ENCODE results near the gene MAP2.

The MAP2 gene

DNA sequence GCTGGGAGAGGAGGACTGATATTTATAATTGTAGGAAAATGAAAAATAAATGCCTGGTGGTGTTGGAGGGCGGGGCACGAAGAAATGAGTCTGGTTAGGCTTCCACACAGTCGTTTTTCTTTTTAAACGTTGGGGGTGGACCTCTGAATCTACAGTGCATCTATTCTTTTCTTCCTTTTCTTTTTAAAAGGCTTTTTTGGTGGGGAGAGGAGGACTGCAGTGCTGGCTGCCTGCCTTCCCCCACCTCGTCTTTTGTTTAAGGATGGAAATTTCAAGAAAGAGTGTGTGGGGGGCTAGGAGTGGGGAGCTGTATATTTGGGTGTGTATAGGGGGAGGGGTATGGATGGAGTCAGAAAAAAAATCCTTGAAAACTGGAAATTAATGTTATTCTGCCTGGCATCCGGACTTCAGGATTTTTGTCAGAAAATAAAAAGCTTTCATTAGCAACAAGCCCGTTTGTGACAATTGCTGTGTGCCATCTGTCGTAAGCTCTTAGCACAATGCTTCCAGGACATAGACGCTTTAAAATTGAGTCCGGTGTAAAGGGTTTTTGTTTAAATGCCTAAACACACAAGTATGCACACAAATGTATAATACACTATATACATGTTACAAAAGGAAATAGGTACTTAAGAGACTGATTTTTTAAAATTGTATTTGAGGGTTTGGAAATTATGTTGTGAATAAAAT lies 1.1 kb downstream of the MAP2 start:
- DNase-seq, result no peak

GRCh38 chr2:209425471-209426071 lies 1.7 kb downstream of the MAP2 start:
- DNase-seq, result no peak

DNA sequence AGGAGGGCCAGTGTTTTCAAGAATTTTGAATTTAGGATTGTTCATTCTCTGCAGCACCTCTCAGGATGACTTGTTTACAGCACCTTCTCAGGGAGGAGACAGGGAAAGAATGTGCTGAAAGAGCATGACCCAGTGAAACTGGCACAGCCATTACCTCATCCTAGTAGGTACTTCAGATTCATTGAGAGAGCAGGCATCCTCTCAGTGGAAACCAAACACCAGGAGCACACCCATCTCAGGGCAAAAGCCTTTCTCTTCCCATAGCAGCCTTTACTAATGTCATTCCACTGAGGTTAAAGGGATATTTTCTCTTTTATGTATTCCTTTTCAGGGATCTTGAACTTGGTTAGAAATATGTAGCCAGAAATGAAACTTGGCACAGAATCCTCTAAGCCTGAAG lies 2.6 kb downstream of the MAP2 start:
- DNase-seq, result no peak

DNA sequence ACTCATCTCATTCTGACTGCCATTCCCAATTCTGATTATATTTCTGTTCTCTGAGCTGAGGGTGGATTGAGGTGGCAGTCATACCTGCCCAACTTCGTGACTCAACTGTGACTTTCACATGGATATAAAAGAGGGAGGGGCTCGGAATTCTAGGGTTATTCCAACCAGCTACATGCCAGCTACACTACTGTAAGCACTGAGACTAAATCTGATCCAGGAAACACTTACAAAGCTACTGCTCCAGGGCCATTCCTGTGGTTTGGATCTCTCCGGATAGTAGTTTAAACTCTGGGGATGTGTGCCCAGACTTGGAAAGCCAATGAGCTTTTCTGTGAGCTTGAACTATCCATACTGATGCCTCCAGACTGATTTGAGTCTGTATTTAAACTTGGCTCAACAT lies 7.9 kb downstream of the MAP2 start:
- DNase-seq, result no peak

- no peak for DNase-seq
Measured at GRCh38 chr2:209441541-209441940, 17.7 kb downstream of the MAP2 start.

- no peak for DNase-seq
Measured at GRCh38 chr2:209442939-209443338, 19.1 kb downstream of the MAP2 start.

GRCh38 chr2:209445485-209445884 lies 21.6 kb downstream of the MAP2 start:
- DNase-seq, result no peak

GRCh38 chr2:209451209-209451834 lies 27.5 kb downstream of the MAP2 start:
- DNase-seq, result no peak

GRCh38 chr2:209456489-209456888 lies 32.6 kb downstream of the MAP2 start:
- DNase-seq, result no peak

- no peak for DNase-seq
Measured at GRCh38 chr2:209458008-209458979, 34.4 kb downstream of the MAP2 start.

- no peak for DNase-seq
Measured at GRCh38 chr2:209459359-209459758, 35.5 kb downstream of the MAP2 start.

DNA sequence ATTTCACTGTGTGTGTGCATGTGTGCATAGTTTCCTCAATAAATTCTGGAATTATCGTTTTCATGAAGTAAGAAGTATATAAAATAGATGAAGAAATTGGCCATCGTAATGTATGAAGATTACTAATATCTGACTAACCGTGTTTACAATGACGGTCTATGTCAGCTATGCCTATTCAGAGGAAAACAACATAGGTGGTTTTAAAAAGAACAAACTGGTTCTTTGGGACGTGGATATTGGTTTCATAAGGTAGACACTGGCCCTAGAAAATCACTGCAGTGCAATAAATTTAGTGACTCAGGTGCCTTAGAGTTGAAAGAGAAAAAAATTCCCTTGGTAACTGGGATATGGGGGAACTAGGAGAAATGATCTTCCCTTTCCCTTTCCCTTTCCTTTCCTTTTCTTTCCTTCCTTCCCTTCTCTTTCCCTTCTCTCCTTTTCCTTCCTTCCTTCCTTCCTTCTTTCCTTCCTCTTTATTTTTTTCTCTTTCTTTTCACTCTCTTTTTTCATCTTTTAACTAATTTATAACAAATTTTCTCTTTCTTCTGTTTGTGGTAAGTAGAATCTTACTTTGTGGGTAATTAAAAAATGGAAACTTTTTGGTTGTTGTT lies 36.4 kb downstream of the MAP2 start:
- DNase-seq, result no peak

GRCh38 chr2:209463226-209463625 lies 39.4 kb downstream of the MAP2 start:
- DNase-seq, result no peak

GRCh38 chr2:209463835-209464234 lies 40.0 kb downstream of the MAP2 start:
- no peak for DNase-seq

DNA sequence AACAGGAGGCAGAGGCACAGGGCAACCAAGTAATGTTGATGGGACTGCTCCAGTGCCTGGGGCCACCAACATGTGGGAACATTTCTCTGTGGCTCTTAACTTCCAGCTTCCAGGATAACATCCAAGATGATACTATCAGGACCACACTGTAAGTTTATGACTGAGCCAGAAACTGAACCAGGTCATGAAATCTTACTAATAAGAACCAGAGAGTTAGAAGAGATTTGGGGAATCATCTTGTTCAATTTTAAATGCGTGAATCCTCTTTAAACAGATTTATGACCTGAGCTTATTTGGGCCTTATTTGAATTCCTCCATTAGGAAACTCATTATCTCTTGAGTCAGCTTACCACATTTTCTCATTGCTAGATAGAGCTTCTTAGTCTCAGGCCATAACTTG lies 45.0 kb downstream of the MAP2 start:
- DNase-seq, result no peak

DNA sequence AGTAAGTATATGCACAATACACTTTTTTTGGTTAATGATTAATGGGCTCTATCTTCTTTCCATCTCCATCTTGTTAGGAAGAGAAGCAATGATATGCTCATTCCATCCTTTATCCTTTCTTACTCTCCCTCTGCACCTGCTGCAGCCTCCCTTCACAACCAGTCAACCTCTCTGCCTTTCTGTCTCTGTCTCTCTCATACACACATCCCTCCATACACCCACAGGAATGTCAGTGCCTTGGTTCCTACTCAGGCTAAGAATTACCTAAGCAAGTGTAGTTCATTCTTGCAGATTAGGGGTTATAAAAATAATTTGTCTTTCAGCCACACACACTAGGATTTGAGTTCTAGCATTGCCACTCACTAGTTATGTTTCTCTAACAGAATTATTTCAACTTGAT lies 45.6 kb downstream of the MAP2 start:
- no peak for DNase-seq

- DNase-seq, result no peak
Measured at GRCh38 chr2:209470466-209470865, 46.6 kb downstream of the MAP2 start.

GRCh38 chr2:209471037-209471436 lies 47.2 kb downstream of the MAP2 start:
- no peak for DNase-seq

DNA sequence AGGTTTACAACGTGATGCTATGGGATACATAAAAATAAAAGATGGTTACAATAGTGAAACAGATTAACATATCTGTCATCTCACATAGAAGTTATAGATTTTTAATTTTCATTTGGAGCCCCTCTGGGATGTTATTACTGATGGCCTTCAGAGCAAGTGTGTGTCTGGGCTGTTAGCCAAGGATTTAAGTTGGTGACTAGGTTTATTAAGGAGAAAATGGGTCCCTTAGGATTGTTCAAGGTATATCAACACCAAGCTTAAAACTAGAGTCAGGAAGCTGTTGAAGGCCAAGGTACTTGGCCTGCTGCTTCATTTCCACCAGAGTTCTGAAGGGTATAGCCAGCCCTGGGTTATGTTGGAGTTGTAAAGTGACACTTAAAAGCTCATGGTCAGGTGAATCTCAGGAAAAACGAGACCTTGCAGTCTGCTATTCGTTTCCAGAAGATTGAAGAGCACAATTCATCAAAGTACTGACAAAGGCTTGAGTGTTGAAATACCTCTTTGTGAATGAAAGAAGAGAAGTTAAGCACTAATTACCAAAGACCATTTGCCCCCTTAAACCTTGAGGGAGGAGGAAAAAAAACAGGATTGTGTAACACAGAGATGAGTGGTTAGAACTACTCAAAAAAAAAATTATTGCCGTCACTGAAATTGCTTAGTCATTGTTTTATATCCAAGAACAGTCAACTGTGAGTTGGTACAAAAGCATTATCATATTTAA lies 48.4 kb downstream of the MAP2 start:
- DNase-seq, result no peak

GRCh38 chr2:209472871-209473270 lies 49.0 kb downstream of the MAP2 start:
- no peak for DNase-seq

DNA sequence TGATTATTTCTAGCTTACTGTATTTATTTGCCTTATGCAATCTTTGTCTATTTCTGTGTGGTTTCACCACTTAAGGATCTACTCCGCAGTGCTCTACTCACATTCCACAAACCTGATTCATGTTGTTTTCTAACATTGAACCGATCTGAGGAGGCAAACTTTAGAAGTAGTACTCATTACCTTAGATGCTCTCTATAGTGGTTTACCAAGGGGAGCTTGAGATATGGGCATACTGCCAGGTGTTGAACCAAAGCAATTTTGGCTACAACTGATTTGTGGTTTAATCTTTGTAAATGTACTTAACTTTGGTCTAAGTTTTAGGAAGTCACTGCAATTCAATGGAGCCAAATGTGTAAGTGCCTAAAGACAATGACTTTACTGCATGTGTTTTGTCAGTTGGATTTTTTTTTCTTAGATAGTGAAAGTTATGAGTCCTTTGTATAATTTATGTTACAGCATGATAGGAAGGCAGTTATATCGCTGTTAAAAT lies 50.1 kb downstream of the MAP2 start:
- no peak for DNase-seq

DNA sequence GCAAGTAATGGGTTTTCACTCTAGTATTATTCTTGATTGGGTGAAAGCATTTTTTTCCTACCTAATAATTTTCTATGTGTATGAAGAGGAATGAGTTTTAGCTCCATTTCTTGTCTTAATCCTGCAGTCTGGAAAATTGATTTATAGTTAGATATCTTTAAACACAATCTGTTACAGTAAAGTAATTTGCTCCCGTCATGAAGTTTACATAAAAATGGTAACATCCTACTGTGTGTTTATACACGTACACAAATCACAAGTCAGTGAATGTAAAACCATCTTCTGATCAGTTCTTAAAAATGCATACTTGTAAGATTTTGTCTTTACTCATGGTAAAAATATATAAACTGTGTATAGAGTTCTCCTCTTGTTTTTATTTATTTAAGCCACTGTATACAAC lies 51.1 kb downstream of the MAP2 start:
- DNase-seq, result no peak
